Measurements from ENCODE around the gene DNAJC6.

DNA sequence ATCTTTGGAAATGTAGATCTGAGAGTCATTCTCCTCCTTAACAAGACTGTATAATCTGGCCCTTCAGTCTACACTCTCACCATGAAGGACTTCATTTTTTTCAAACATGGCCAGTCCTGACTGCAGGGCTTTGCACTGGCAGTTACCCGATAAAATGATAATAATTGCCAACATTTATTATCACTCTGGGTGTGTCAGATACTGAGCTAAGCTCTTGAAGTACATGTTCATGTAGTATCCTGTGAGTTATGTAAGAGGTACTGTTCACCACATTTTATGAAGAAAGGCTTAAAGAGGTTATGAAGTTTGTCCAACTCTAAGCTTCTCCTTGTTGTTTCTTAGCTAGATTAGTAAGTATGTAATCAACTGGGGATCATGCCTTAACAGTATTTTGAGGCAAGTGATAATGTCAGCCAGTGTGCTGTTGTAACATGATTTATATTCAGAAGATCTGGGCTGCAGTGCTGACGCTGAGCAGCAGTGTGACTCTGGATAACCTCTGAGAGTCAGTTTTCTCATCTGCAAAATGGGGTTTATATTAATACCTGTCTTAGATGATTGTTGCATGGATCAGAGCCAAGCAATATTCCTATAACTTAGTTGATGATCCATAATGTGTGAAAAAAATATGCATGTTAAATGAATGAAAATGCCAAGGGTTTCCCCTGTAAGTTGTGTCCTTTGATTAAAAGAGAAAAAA, 69.1 kb downstream of the DNAJC6 start:
- TF ChIP-seq, protein P1, sequence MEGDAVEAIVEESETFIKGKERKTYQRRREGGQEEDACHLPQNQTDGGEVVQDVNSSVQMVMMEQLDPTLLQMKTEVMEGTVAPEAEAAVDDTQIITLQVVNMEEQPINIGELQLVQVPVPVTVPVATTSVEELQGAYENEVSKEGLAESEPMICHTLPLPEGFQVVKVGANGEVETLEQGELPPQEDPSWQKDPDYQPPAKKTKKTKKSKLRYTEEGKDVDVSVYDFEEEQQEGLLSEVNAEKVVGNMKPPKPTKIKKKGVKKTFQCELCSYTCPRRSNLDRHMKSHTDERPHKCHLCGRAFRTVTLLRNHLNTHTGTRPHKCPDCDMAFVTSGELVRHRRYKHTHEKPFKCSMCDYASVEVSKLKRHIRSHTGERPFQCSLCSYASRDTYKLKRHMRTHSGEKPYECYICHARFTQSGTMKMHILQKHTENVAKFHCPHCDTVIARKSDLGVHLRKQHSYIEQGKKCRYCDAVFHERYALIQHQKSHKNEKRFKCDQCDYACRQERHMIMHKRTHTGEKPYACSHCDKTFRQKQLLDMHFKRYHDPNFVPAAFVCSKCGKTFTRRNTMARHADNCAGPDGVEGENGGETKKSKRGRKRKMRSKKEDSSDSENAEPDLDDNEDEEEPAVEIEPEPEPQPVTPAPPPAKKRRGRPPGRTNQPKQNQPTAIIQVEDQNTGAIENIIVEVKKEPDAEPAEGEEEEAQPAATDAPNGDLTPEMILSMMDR (IDR thresholded peaks at IDR 0.05): no peak
- no peak for TF ChIP-seq EZH2 (IDR thresholded peaks at IDR 0.05)

All from neural progenitor cell (in vitro differentiated cells).